ENCODE measurements around the gene NDUFB7.
A peak's percentile ranks its signal among the peaks of the same experiment; 100 is the strongest.
"Not testable (repeated sequence)": the region's sequence is repeated elsewhere in the genome, so short reads cannot be mapped to it uniquely, and the experiment has no call there.

The NDUFB7 gene

GRCh38 chr19:14566712-14567077 is 5.2 kb downstream of the NDUFB7 start:
- DNase-seq (ENCODE audit: insufficient read length, low spot score) (no peak), FAIRE-seq (no peak)
- no peak for TF ChIP-seq CTCF (IDR thresholded peaks at IDR 0.05; ENCODE audit: insufficient read depth, missing control alignments)

- TF ChIP-seq CTCF (IDR thresholded peaks at IDR 0.05; ENCODE audit: insufficient read depth, missing control alignments), result no peak
- DNase-seq (ENCODE audit: insufficient read length, low spot score), result no peak
- no peak for FAIRE-seq
Measured at GRCh38 chr19:14565765-14566711, 5.8 kb downstream of the NDUFB7 start.

GRCh38 chr19:14565298-14565679 is 6.6 kb downstream of the NDUFB7 start:
- FAIRE-seq (no peak), DNase-seq (ENCODE audit: insufficient read length, low spot score) (no peak)

GRCh38 chr19:14564652-14565297 is 7.1 kb downstream of the NDUFB7 start:
- DNase-seq (ENCODE audit: insufficient read length, low spot score); FAIRE-seq: not testable (repeated sequence)

More at GRCh38 chr19:14565298-14565679, 6.6 kb downstream of the NDUFB7 start:
- TF ChIP-seq CTCF (IDR thresholded peaks at IDR 0.05; ENCODE audit: insufficient read depth, missing control alignments), result no peak

- DNase-seq (ENCODE audit: insufficient read length, low spot score), result peak; percentile 44
- FAIRE-seq, result no peak
- TF ChIP-seq CTCF (IDR thresholded peaks at IDR 0.05; ENCODE audit: insufficient read depth, missing control alignments), result no peak
Measured at GRCh38 chr19:14563989-14564651, 7.7 kb downstream of the NDUFB7 start.

GRCh38 chr19:14563590-14563926 is 8.3 kb downstream of the NDUFB7 start:
- FAIRE-seq, result no peak
- DNase-seq (ENCODE audit: insufficient read length, low spot score), result no peak
- TF ChIP-seq CTCF (IDR thresholded peaks at IDR 0.05; ENCODE audit: insufficient read depth, missing control alignments), result no peak

- no peak for TF ChIP-seq CTCF (IDR thresholded peaks at IDR 0.05; ENCODE audit: insufficient read depth, missing control alignments)
- DNase-seq (ENCODE audit: insufficient read length, low spot score), result no peak
- FAIRE-seq, result no peak
Measured at GRCh38 chr19:14562660-14563589, 8.9 kb downstream of the NDUFB7 start.

Data from D721Med (cell line).